Urinary bladder (tissue), 4 donors: ENCODE results near the gene FLYWCH2. TPM values are rescaled to one million over a fixed set of nuclear protein-coding genes. Genes with fewer than 3 reads are reported as not detected.

Source experiments
- DNase-seq: peaks from one replicate; pipeline ENCODE4 v3.0.0-alpha.2; 2015; ENCODE audit errors: extremely low spot score
- H3K27ac ChIP-seq: one replicate; pipeline ENCODE4 v1.5.1; 2013; ENCODE audit warnings: low read depth, mild to moderate bottlenecking, moderate library complexity
- H3K36me3 ChIP-seq: one replicate; pipeline ENCODE4 v1.6.1; 2013; ENCODE audit warnings: mild to moderate bottlenecking, moderate library complexity; ENCODE audit not compliant: insufficient read depth
- H3K4me1 ChIP-seq: one replicate; pipeline ENCODE4 v1.6.1; 2013; ENCODE audit warnings: mild to moderate bottlenecking, moderate library complexity; ENCODE audit not compliant: insufficient read depth
- H3K4me3 ChIP-seq: one replicate; pipeline ENCODE4 v1.5.1; 2013; ENCODE audit warnings: low read depth, low read length
- WGBS: extraction: QIAGEN DNeasy Blood & Tissue Kit; methylation state at CpG from one replicate; pipeline ENCODE4 v1.1.7; 2013; 5-methylcytosine and 5-hydroxymethylcytosine counted together
- polyA plus RNA-seq: library from polyadenylated mRNA; stranded (reverse); fragments of 200-250 nt; gene quantifications from one replicate; pipeline ENCODE4 v1.2.3, GENCODE V29; 2013
- total RNA-seq: library from RNA; depleted of rRNA; stranded (reverse); fragments of >200 nt; gene quantifications from one replicate; pipeline ENCODE4 v1.2.3, GENCODE V29; 2014
- donor health status: healthy with polysubstance abuse.
- donor health status: healthy.

Gene FLYWCH2
- total and polyA plus RNA-seq, 2 donors: 15.6 to 49.9 TPM

DNA sequence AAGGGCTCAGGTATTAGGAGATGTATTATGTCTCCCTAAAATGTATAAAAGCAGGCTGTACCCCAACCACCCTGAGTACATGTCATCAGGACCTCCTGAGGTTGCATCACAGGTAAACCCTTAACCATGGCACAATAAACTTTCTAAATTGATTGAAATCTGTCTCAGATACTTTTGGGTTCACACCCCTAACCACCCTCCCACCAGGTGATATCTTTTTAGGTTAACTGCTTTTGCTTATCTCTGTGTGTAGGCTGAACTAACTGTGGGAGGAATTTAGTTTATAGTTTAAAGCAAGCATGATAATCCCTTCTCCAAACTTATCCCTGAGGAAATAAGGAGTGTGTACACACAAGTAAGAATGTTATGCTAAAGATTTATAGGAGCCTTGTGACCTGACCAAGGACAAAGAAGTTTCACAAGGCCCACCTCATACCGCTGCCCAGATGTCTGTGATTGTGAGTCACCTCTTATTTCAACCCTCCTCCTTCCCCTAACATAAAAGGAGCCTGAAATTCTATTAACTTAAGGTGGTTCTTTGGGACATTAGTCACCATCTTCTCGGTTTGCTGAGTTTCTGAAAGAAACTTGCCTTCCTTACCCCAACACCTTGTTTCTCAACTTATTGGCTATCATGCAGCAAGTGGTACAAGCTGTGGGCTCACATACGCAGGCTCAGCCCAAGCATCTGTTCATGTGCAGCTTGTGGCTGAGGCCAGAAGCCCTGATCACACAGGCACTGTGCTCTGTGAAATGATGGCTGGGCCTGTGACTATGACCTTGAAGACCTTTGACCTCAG is 36.3 kb upstream of the FLYWCH2 start:
- WGBS: 41% methylated on average over 3 of the region's 3 CpGs
- Histone ChIP-seq H3K4me3 (no peak overlapping the region), H3K4me1 (no peaks in the 10 kb centered on the region)

DNA sequence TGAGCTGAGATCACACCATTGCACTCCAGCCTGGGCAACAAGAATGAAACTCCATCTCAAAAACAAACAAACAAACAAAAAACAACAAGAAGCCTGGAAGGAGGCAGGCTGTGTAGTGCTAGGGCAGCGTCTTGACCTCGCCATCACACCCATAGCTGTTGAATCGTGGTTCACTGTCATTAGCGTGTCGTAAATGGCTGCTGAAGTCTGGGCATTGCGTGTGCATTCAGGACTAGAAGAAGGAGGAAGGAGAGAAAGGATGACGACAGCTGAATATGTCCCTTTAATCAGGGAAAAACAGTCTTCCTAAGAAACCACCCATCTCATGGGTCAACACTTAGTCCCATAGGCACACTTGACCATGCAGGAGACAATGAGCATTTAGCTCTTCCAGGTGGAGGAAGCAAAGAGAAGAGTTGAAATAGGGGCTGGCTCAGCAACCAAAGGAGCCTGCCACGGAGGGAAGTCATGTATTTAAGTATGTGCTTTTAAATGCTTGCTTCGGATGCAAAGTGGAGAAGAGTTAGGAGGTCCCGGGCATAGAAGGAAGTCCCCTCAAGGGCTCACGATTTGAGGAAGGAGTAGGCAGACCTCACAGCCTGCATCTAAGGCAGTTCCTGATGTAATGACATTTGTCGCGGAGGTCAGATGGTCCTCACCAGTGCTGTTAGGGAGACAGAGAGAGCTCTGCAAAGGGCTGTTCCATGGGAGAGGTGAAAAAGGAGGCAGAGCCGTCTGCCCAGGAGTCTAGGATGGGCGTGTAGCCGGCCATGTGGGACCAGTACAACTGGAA is 33.9 kb upstream of the FLYWCH2 start:
- no peaks in the 10 kb centered on the region for H3K4me1 ChIP-seq
- no peak overlapping the region for H3K27ac ChIP-seq
- H3K36me3 ChIP-seq: no peaks in the 10 kb centered on the region
- no peak overlapping the region for H3K4me3 ChIP-seq
- 72% methylated on average over 16 of the region's 16 CpGs for WGBS
- no peak for DNase-seq

More for the DNA sequence above, 36.3 kb upstream of the FLYWCH2 start:
- Histone ChIP-seq H3K36me3 (no peaks in the 10 kb centered on the region), H3K27ac (no peak overlapping the region)
- DNase-seq: no peak

DNA sequence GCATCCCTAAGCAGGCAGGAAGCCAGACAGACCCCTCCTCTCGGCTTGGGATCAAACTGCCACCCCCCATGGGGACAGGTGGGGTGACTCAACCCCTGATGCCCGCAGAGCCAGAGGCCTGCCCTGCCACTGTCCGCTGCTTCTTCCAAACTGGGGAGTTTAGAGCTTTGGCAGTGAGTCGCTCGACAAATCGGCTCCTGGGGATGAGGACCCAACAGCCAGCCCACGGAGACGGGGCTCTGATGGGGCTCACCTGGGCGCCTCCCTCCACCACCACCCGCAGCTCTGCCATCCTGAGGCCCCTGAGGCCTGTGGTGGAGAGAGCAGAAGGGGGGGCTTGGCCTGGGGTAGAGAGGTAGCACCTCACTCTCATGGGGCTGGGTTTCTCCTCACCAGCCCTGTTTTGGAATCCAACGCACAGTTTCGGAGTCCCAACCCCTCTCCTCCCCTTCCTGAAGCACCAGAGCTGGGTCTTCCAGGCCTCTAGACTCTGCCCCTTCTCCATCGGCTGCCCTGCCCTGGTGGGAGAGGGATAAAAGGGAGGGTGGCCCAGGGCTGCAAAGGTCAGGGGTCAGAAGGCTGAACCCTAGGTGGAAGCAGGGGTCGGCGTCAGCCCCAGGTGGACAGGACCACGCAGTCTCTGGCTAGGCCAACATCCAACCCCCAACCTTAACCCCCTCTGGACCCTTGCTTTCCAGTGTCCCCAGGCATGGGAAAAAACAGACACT is 30.8 kb upstream of the FLYWCH2 start:
- Histone ChIP-seq H3K36me3 (no peaks in the 10 kb centered on the region), H3K4me1 (no peaks in the 10 kb centered on the region), H3K4me3 (no peak overlapping the region), H3K27ac (no peak overlapping the region)
- no peak for DNase-seq
- 89% methylated on average over 16 of the region's 16 CpGs for WGBS

DNA sequence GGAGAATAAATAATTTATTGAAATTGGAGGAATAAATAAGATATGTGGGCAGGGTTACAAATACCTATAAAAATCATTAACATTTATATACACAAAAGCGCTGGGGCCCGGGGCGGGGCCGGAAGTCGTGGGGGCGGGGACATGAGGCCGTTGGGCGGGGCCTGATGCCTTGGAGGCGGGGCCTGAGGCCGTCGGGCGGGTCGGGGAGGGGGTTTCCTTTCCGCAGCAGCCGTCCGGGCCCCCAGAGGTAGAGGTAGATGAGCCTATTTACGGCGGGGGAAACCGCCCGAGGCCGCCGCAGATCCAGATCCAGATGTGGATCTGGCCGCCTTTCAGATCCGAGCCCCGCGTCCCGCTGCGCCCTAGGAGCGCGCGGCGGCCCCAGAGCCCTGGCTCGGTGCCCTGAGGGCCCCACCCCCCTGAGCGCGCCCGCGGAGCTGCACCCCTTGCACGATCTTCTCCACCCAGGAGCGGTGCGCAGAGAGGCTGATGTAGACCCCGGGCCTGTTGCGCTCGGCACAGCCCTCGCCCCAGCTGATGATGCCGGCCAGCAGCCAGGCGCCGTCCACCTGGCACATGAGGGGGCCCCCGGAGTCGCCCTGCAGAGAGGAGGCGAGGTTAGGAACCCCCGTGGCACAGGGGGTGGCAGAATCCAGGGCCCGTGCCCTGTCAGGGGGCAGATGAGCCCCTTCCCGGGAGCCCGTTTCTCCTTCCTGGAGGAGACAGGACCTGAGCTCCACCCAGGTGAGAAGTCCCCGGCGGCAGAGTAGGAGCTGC is 30.1 kb upstream of the FLYWCH2 start:
- no peak overlapping the region for H3K4me3 ChIP-seq
- no peaks in the 10 kb centered on the region for H3K36me3 ChIP-seq
- WGBS: 50% methylated on average over 56 of the region's 56 CpGs
- no peak overlapping the region for H3K27ac ChIP-seq
- no peaks in the 10 kb centered on the region for H3K4me1 ChIP-seq
- DNase-seq: no peak

DNA sequence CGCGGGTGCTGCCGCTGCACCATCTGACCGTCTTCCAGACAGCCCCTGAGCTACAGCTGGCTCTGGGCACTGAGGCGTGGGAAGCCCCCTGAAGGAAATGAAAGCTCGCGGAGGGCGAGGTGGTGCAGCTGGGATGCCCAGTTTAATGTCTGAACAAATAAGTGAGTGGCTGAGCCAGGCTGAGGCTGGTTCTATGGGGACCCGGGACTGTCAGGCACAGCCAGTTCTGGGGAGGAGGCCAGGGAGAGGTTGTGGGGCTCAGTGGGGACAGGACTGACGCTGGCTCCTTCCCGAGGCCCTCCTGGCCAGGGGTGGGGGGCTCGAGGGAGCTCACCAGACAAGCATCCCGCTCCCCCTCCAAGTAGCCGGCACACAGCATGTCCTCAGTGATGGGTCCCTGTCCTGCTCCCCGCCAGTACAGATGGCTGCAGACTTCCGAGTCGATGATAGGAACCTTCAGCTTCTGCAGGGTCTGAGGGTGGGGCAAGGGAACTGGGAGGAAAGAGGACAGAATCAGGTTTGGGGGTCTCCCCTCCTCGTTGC is 29.4 kb upstream of the FLYWCH2 start:
- no peak for DNase-seq
- H3K36me3 ChIP-seq: no peaks in the 10 kb centered on the region
- H3K4me3 ChIP-seq: no peak overlapping the region
- 76% methylated on average over 18 of the region's 18 CpGs for WGBS
- no peak overlapping the region for H3K27ac ChIP-seq
- no peaks in the 10 kb centered on the region for H3K4me1 ChIP-seq

DNA sequence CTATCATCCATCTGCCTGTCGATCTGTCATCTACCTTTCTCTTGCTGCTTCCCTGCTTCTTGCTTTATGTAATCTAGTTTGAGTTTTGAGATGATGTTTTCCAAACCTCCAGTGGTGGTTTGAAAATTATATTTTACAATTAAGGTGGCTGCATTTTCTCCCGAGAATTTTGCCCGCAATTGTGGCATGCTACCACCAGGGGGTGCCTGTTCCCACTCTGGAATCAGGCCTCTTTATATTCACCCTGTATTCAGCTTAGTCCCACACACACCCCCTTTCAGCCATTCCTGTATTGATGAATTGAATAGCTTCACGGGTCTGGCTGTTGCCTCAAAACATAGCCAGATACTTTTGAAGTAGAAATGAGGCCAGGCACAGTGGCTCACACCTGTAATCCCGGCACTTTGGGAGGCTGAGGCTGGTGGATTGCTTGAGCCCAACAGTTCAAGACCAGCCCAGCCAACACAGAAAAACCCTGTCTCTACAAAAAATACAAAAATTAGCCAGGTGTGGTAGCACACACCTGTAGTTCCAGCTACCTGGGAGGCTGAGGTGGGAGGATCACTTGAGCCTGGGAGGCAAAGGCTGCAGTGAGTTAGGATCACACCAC is 28.2 kb upstream of the FLYWCH2 start:
- no peak for DNase-seq
- H3K4me1 ChIP-seq: no peaks in the 10 kb centered on the region
- H3K4me3 ChIP-seq: no peak overlapping the region
- no peak overlapping the region for H3K27ac ChIP-seq
- WGBS: 55% methylated on average over 5 of the region's 5 CpGs
- no peaks in the 10 kb centered on the region for H3K36me3 ChIP-seq

DNA sequence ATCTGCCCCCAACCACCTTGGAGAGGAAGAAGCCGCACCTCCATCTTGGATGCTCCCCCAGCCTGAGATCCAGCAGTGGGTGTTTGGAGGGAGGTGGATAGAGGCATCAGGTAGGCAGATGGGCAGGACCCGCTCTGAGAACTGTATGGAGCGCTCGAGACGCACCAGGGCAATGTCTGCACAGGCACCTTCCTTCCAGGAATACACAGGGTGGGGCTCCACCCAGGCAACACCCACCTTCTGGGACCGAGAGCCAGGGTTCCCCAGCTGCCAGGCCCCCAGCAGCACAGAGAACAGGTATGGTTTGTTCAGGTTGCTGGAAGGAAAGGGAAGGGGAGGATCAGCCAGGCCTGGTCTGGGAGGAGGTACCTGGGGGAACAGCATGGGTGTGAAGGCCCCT is 27.5 kb upstream of the FLYWCH2 start:
- 82% methylated on average over 6 of the region's 6 CpGs for WGBS
- Histone ChIP-seq H3K4me3 (no peak overlapping the region), H3K4me1 (no peaks in the 10 kb centered on the region), H3K36me3 (no peaks in the 10 kb centered on the region), H3K27ac (no peak overlapping the region)
- DNase-seq: no peak

DNA sequence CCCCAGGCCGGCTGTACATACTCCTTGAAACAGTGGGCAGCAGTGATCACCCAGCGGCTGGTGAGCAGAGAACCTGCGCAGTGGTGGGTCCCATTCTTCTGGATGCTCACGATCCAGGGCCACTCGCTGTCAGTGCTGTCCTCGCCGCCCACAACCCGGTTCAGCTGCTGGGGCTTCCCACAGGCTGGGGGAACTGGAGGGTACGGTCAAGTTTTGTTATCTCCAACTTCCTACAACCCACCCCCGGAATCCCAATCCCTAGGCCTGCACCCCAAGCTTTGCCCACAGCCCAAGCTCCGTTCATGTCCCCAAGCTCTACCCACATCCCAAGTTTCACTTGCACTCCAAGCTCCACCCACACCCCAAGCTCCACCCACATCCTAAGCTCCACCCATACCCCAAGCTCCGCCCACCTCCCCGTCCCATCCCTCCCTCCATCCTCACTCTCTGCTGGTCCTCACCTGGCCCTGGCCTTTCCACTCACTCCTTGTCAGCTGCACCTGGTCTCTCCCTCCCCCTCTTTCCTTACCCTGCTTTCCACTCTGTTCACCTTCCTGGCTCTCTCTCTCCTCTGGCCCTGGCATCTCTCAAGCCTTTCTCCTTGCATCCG is 26.8 kb upstream of the FLYWCH2 start:
- Histone ChIP-seq H3K4me3 (no peak overlapping the region), H3K27ac (no peak overlapping the region), H3K4me1 (no peaks in the 10 kb centered on the region), H3K36me3 (no peaks in the 10 kb centered on the region)
- 81% methylated on average over 14 of the region's 14 CpGs for WGBS
- DNase-seq: no peak

DNA sequence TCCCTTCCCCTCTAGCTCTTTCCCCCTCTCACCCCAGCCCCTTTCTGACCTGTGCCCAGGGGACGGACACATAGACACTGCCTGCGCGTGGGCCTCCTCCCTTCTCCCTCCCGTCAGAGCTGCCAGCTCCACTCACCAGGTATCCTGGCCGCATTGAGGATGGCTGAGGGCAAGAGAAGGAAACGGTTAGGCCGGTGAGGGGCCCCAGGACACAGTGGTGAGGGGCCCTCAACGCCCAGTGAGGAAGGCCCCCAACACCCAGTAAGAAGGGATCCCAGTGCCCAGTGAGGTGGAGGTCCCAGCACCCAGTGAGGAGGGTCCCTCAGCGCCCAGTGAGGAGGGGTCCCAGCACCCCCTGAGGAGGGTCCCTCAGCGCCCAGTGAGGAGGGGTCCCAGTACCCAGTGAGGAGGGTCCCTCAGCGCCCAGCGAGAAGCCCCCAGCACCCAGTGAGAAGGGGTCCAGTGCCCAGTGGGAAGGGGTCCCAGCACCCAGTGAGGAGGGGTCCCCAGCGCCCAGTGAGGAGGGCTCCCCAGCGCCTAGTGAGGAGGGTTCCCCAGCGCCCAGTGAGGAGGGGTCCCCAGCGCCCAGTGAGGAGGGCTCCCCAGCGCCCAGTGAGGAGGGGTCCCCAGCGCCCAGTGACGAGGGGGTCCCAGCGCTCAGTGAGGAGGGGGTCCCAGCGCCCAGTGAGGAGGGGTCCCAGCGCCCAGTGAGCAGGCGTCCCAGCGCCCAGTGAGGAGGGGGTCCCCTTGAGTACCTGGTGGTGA is 26.1 kb upstream of the FLYWCH2 start:
- Histone ChIP-seq H3K27ac (no peak overlapping the region), H3K36me3 (no peaks in the 10 kb centered on the region), H3K4me3 (no peak overlapping the region), H3K4me1 (no peaks in the 10 kb centered on the region)
- no peak for DNase-seq
- WGBS: 78% methylated on average over 24 of the region's 24 CpGs

DNA sequence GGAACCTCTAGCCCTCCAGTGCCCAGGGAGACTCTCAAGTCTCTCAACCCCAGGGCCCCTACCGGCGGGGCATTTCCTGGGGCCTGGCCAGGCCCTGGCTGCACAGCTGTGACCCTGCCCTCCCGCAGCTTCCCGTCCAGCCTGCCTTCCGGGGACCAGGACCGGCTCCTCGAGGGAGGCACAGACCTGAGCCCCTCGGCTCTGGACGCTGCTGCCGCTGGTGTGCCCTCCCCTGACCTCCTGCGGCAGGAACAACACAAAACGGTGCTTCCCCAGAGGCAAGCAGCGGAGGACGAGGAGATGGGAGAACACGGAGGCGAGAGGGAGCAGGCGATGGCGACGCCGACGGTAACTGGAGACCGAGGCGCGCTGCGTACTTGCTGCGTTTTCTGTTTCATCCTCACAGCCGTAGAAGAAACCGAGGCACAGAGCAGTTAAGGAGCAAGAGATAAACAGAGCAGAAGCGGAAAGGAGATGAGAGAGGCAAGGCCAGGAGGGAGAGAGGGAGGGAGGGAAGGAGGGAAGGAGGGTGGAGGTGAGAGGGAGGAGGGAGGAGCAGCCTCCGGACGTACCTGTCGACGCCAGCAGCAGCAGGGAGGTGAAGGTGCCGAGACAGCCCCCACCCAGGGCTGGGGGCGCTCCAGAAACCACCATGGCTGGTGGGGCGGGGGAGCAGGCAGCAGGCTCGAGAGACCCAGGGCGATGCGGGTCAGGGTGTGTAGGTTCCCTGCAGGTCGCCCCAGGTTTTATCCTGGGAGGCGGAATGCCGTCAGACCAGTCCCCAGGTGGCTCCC is 25.4 kb upstream of the FLYWCH2 start, which contains the start of gene PRSS22:
Gene PRSS22, minus strand, starts transcription at position 720 of the 794 bp plus-strand sequence. Its CDS starts 66 bp downstream, at position 654.
- WGBS: 6% methylated on average over 42 of the region's 42 CpGs
- peak; percentile 43 for DNase-seq
- Histone ChIP-seq H3K27ac (peak within 1 kb of the TSS; percentile 62), H3K4me1 (no peaks in the 10 kb centered on the region), H3K4me3 (no peak within 1 kb of the TSS), H3K36me3 (no peaks in the 10 kb centered on the region)
